Tibial nerve (tissue), 4 donors: ENCODE data around the gene SGTA.

Experiments
- EP300 ChIP-seq, 2 donors: sonication (generic); formaldehyde crosslinking; IDR thresholded peaks; one replicate each; pipeline ENCODE4 v1.6.1; 2017; ENCODE audit warnings: antibody characterized with exemption in 2 of 2, mild to moderate bottlenecking in 1 of 2
- POLR2A ChIP-seq, 2 donors: fragments of 450-650 bp; IDR thresholded peaks; one replicate each; pipeline ENCODE4 v1.6.1; 2017; ENCODE audit warnings: antibody characterized with exemption in 2 of 2, mild to moderate bottlenecking in 2 of 2, moderate library complexity in 2 of 2
- TF ChIP-seq, protein P1 (sequence below), 5 experiments: fragments of 200-600 bp in 3 of 5; fragments of 450-650 bp in 2 of 5; sonication (generic) in 3 of 5; IDR thresholded peaks; one replicate each; pipeline ENCODE4 v1.5.1; 2016 to 2019; ENCODE audit warnings: antibody characterized with exemption in 5 of 5, mild to moderate bottlenecking in 3 of 5, moderate library complexity in 2 of 5

DNA sequence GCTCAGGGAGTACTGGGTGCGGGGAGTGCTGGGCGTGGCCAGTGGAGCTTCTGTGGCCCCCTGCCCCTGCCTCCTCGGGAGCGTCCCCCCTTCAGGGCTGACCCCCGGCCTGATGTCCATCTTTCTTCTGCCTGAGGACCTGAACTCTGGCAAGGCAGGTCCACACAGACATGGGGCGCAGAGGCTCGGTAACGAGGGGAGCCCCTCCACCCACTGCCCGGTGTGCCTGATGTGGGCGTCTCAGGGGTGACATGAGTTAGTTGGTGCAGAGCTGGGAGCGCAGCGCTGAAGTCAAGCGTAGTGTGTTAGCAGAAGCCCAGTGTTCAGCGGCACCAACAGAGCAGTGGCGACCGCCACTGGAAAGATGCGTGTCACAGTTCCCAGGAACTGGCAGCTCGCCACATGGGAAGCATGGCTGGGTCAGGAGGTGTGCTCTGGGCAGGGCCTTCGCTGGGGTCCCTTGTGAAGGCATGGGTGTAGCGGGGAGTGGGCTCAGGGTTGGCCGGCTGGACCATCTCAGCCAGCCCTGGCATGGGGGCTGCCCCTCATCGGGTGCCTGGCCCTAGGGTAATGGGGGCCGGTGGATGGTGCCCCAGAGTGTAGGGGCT lies 13.7 kb upstream of the SGTA start:
- no peak for TF ChIP-seq POLR2A (IDR thresholded peaks at IDR 0.05)
- TF ChIP-seq, protein P1, sequence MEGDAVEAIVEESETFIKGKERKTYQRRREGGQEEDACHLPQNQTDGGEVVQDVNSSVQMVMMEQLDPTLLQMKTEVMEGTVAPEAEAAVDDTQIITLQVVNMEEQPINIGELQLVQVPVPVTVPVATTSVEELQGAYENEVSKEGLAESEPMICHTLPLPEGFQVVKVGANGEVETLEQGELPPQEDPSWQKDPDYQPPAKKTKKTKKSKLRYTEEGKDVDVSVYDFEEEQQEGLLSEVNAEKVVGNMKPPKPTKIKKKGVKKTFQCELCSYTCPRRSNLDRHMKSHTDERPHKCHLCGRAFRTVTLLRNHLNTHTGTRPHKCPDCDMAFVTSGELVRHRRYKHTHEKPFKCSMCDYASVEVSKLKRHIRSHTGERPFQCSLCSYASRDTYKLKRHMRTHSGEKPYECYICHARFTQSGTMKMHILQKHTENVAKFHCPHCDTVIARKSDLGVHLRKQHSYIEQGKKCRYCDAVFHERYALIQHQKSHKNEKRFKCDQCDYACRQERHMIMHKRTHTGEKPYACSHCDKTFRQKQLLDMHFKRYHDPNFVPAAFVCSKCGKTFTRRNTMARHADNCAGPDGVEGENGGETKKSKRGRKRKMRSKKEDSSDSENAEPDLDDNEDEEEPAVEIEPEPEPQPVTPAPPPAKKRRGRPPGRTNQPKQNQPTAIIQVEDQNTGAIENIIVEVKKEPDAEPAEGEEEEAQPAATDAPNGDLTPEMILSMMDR (IDR thresholded peaks at IDR 0.05): no peak
- TF ChIP-seq EP300 (IDR thresholded peaks at IDR 0.05): no peak
